ENCODE results near the gene MGAT4D. TPM values are rescaled to one million over a fixed set of nuclear protein-coding genes. Genes with fewer than 3 reads are reported as not detected.
"Not testable (repeated sequence)": the region's sequence is repeated elsewhere in the genome, so short reads cannot be mapped to it uniquely, and the experiment has no call there.

Gene MGAT4D
- total RNA-seq, 1 donor from 2014 or later, result not detected

- Mint-ChIP-seq H3K4me3 (ENCODE audit: unreplicated experiment) (peak overlapping the region; percentile 84), H3K27ac (ENCODE audit: unreplicated experiment) (peak overlapping the region; percentile 84), H3K36me3 (ENCODE audit: unreplicated experiment) (peaks cover 18% of the 10 kb centered on the region), H3K9me3 (ENCODE audit: unreplicated experiment) (no peaks in the 10 kb centered on the region), H3K27me3 (ENCODE audit: unreplicated experiment) (peaks cover 5% of the 10 kb centered on the region), H3K4me1 (ENCODE audit: unreplicated experiment) (peaks cover 12% of the 10 kb centered on the region)
- TF ChIP-seq CTCF (IDR thresholded peaks at IDR 0.05), result no peak
- DNase-seq (ENCODE audit: extremely low spot score, unreplicated experiment), result no peak
Measured at GRCh38 chr4:140523370-140523856, 25.3 kb upstream of the MGAT4D start.

DNA sequence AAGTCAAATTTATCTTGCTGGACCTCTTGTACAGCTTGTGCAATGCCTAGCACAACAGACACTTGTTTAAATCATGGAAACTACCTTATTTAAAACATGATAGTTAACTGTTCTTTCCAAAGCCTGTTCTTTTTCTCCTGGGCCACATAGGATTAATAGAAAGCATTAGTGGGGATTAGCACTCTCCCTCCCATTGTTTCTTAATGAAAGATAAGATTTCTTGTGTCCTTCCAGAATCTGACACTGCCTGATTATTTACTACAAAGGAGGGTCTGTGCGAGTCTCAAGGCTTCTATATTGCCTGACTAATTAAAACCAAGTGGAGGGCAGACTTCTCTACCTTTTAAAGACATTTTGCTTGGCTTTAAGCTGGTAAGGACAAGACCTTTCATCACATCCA is 17.3 kb upstream of the MGAT4D start:
- TF ChIP-seq CTCF (IDR thresholded peaks at IDR 0.05), result no peak
- H3K36me3 Mint-ChIP-seq (ENCODE audit: unreplicated experiment), result no peaks in the 10 kb centered on the region
- peaks cover 52% of the 10 kb centered on the region for H3K27me3 Mint-ChIP-seq (ENCODE audit: unreplicated experiment)
- DNase-seq (ENCODE audit: extremely low spot score, unreplicated experiment), result no peak
- H3K4me3 Mint-ChIP-seq (ENCODE audit: unreplicated experiment), result no peak overlapping the region
- H3K27ac Mint-ChIP-seq (ENCODE audit: unreplicated experiment), result no peak overlapping the region
- no peaks in the 10 kb centered on the region for H3K9me3 Mint-ChIP-seq (ENCODE audit: unreplicated experiment)
- H3K4me1 Mint-ChIP-seq (ENCODE audit: unreplicated experiment), result no peaks in the 10 kb centered on the region

- not testable (repeated sequence) for H3K4me3 Mint-ChIP-seq (ENCODE audit: unreplicated experiment); H3K27ac Mint-ChIP-seq (ENCODE audit: unreplicated experiment); H3K36me3 Mint-ChIP-seq (ENCODE audit: unreplicated experiment); H3K9me3 Mint-ChIP-seq (ENCODE audit: unreplicated experiment); DNase-seq (ENCODE audit: extremely low spot score, unreplicated experiment); H3K4me1 Mint-ChIP-seq (ENCODE audit: unreplicated experiment)
- peaks cover 66% of the 10 kb centered on the region for H3K27me3 Mint-ChIP-seq (ENCODE audit: unreplicated experiment)
Measured at GRCh38 chr4:140513765-140514164, 15.7 kb upstream of the MGAT4D start.

DNA sequence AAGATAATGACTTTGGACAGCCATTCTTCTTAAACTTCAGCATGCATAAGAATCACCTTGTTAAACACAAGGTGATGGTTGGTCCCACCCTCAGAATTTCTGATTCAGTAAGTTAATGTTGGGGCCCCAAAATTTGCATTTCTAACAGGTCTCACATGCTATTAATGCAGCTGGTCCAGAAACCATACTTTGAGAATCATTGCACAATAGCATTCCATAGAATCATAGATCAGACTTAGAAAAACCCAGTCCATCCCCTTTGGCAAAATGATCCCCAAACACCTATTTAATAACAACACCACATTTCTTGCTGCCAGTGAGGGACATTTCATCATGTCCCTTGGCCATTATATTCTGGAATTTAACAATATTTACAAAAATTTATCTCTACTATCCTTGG is 6.2 kb upstream of the MGAT4D start:
- H3K4me3 Mint-ChIP-seq (ENCODE audit: unreplicated experiment), result no peak overlapping the region
- H3K9me3 Mint-ChIP-seq (ENCODE audit: unreplicated experiment), result no peaks in the 10 kb centered on the region
- no peak for TF ChIP-seq CTCF (IDR thresholded peaks at IDR 0.05)
- no peak overlapping the region for H3K27ac Mint-ChIP-seq (ENCODE audit: unreplicated experiment)
- H3K4me1 Mint-ChIP-seq (ENCODE audit: unreplicated experiment), result no peaks in the 10 kb centered on the region
- H3K27me3 Mint-ChIP-seq (ENCODE audit: unreplicated experiment), result peaks cover 69% of the 10 kb centered on the region
- DNase-seq (ENCODE audit: extremely low spot score, unreplicated experiment), result no peak
- H3K36me3 Mint-ChIP-seq (ENCODE audit: unreplicated experiment), result no peaks in the 10 kb centered on the region

GRCh38 chr4:140499391-140499790 is 1.3 kb upstream of the MGAT4D start:
- Mint-ChIP-seq H3K27ac (ENCODE audit: unreplicated experiment) (no peak overlapping the region), H3K4me1 (ENCODE audit: unreplicated experiment) (peaks cover 3% of the 10 kb centered on the region), H3K9me3 (ENCODE audit: unreplicated experiment) (no peaks in the 10 kb centered on the region), H3K36me3 (ENCODE audit: unreplicated experiment) (no peaks in the 10 kb centered on the region), H3K4me3 (ENCODE audit: unreplicated experiment) (no peak overlapping the region), H3K27me3 (ENCODE audit: unreplicated experiment) (peaks cover 78% of the 10 kb centered on the region)
- no peak for DNase-seq (ENCODE audit: extremely low spot score, unreplicated experiment)
- no peak for TF ChIP-seq CTCF (IDR thresholded peaks at IDR 0.05)

GRCh38 chr4:140497405-140497746 is 717 bp downstream of the MGAT4D start:
- no peaks in the 10 kb centered on the region for H3K9me3 Mint-ChIP-seq (ENCODE audit: unreplicated experiment)
- H3K4me3 Mint-ChIP-seq (ENCODE audit: unreplicated experiment), result peak overlapping the region; percentile 32
- H3K36me3 Mint-ChIP-seq (ENCODE audit: unreplicated experiment), result no peaks in the 10 kb centered on the region
- H3K27ac Mint-ChIP-seq (ENCODE audit: unreplicated experiment), result no peak overlapping the region
- TF ChIP-seq CTCF (IDR thresholded peaks at IDR 0.05), result no peak
- DNase-seq (ENCODE audit: extremely low spot score, unreplicated experiment), result no peak
- peaks cover 3% of the 10 kb centered on the region for H3K4me1 Mint-ChIP-seq (ENCODE audit: unreplicated experiment)
- H3K27me3 Mint-ChIP-seq (ENCODE audit: unreplicated experiment), result peaks cover 70% of the 10 kb centered on the region
